ENCODE results near the gene ANKRD34A.
A peak's percentile ranks its signal among the peaks of the same experiment; 100 is the strongest.

Gene ANKRD34A

DNA sequence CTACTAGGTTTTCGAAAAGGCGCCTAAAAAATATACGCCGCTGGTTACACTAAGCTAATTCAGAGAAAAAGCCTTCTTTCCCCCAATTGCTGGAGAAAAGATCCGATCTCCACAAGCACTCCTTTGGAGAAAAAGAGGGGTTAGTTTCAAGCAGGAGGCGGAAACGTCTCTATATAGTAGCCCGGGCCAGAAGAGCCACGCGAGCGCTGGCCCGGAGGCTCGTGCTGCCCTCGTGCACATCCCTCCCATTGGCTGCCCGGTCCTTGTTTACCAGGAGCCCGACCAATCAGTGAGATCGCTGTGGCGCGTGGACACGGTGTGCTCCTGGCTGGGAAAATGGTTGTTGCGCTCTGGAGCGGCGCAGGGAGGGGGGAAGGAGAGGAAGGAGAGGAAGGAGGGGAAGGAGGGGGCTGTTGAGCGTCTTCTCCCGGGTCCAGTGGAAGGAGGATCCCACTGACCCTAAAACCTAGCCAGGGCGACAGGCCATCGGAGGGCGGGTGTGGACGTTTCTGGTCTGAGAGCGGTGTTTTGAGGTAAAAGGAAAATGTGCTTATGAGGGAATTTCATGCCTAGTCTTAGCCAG is 32.1 kb upstream of the ANKRD34A start, which contains the start of gene TXNIP:
Gene TXNIP (minus strand): TSS at position 147 of the 583 bp plus-strand sequence. CDS start 313 bp downstream, outside the sequence.
- Histone ChIP-seq H3K4me2 (ENCODE audit: insufficient read depth, low read length) (peak within 1 kb of the TSS; percentile 97), H3K36me3 (ENCODE audit: insufficient read depth, low read length) (peaks cover 18% of the 10 kb centered on the region), H3K9me3 (ENCODE audit: insufficient read depth, low read length, severe bottlenecking) (no peaks in the 10 kb centered on the region), H3K9ac (ENCODE audit: low read depth, low read length) (peak within 1 kb of the TSS; percentile 73), H3K27ac (ENCODE audit: low read length) (peak within 1 kb of the TSS; percentile 97), H3K27me3 (ENCODE audit: insufficient read depth, low read length, poor library complexity) (no peaks in the 10 kb centered on the region), H3K79me2 (ENCODE audit: insufficient read depth, low read length) (peaks cover 18% of the 10 kb centered on the region), H3K4me3 (ENCODE audit: low read depth in 1 of 2, low read length in 2 of 2) (peak within 1 kb of the TSS; percentile 75 to 84), H2AFZ (ENCODE audit: low read depth, low read length) (peak within 1 kb of the TSS; percentile 84), H3K4me1 (ENCODE audit: insufficient read depth, low read length) (peaks cover 61% of the 10 kb centered on the region), H4K20me1 (ENCODE audit: insufficient read depth, low read length) (no peaks in the 10 kb centered on the region)
- TF ChIP-seq EZH2 (IDR thresholded peaks at IDR 0.05; ENCODE audit: borderline replicate concordance, low read depth, low read length, severe bottlenecking) (no peak), CTCF (IDR thresholded peaks at IDR 0.05; ENCODE audit: borderline replicate concordance, extremely low read depth, low read length, poor library complexity, severe bottlenecking) (no peak)
- ATAC-seq (ENCODE audit: insufficient read depth, low read depth) (peak; percentile 92), DNase-seq (peak; percentile 96)

GRCh38 chr1:145995964-145996432 is 31.6 kb upstream of the ANKRD34A start:
- peak overlapping the region; percentile 73 for H3K9ac ChIP-seq (ENCODE audit: low read depth, low read length)
- peaks cover 18% of the 10 kb centered on the region for H3K79me2 ChIP-seq (ENCODE audit: insufficient read depth, low read length)
- H3K4me1 ChIP-seq (ENCODE audit: insufficient read depth, low read length), result peaks cover 61% of the 10 kb centered on the region
- peak overlapping the region; percentile 75 to 84 for H3K4me3 ChIP-seq (ENCODE audit: low read depth in 1 of 2, low read length in 2 of 2)
- no peak for TF ChIP-seq CTCF (IDR thresholded peaks at IDR 0.05; ENCODE audit: borderline replicate concordance, extremely low read depth, low read length, poor library complexity, severe bottlenecking)
- TF ChIP-seq EZH2 (IDR thresholded peaks at IDR 0.05; ENCODE audit: borderline replicate concordance, low read depth, low read length, severe bottlenecking), result no peak
- no peak for ATAC-seq (ENCODE audit: insufficient read depth, low read depth)
- H2AFZ ChIP-seq (ENCODE audit: low read depth, low read length), result peak overlapping the region; percentile 84
- H3K27me3 ChIP-seq (ENCODE audit: insufficient read depth, low read length, poor library complexity), result no peaks in the 10 kb centered on the region
- peak overlapping the region; percentile 97 for H3K4me2 ChIP-seq (ENCODE audit: insufficient read depth, low read length)
- H3K27ac ChIP-seq (ENCODE audit: low read length), result peak overlapping the region; percentile 97
- H3K36me3 ChIP-seq (ENCODE audit: insufficient read depth, low read length), result peaks cover 18% of the 10 kb centered on the region
- H4K20me1 ChIP-seq (ENCODE audit: insufficient read depth, low read length), result no peaks in the 10 kb centered on the region
- no peaks in the 10 kb centered on the region for H3K9me3 ChIP-seq (ENCODE audit: insufficient read depth, low read length, severe bottlenecking)
- DNase-seq, result peak; percentile 19

DNA sequence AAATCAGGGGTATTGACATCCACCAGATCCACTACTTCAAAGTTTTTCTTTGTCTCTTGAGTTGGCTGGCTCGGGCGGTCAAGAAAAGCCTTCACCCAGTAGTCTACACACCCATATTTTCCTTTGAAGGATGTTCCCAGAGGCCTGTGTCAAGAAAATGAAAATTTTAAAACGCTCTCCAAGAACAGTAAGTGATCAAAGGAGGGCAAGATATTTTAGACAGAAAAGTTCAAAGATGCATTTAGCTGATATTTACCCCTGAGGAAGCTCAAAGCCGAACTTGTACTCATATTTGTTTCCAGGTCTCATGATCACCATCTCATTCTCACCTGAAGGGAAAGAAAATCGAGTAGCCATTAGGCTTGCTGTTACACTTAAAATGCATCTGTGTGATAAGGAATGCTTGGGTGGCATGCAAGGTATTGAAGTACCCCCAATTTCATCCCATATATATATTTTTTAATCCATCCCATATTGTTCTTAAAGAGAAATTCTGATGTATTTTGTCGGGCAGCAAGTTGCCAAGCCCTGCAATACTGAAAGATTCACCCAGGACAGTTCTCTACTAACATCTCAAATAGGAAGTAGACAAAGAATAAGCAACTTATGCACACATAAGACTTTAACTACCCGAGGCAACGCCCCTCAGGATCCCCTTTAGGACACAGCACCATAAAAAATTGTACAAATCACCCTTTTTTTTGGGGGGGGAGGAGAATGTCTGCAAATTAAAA is 30.9 kb upstream of the ANKRD34A start:
- ATAC-seq (ENCODE audit: insufficient read depth, low read depth) (no peak), DNase-seq (no peak)
- H3K36me3 ChIP-seq (ENCODE audit: insufficient read depth, low read length), result peaks cover 18% of the 10 kb centered on the region
- H3K4me2 ChIP-seq (ENCODE audit: insufficient read depth, low read length), result peak overlapping the region; percentile 97
- peaks cover 18% of the 10 kb centered on the region for H3K79me2 ChIP-seq (ENCODE audit: insufficient read depth, low read length)
- peak overlapping the region; percentile 97 for H3K27ac ChIP-seq (ENCODE audit: low read length)
- peak overlapping the region; percentile 73 for H3K9ac ChIP-seq (ENCODE audit: low read depth, low read length)
- peak overlapping the region; percentile 75 to 84 for H3K4me3 ChIP-seq (ENCODE audit: low read depth in 1 of 2, low read length in 2 of 2)
- TF ChIP-seq CTCF (IDR thresholded peaks at IDR 0.05; ENCODE audit: borderline replicate concordance, extremely low read depth, low read length, poor library complexity, severe bottlenecking), result no peak
- no peak for TF ChIP-seq EZH2 (IDR thresholded peaks at IDR 0.05; ENCODE audit: borderline replicate concordance, low read depth, low read length, severe bottlenecking)
- H3K4me1 ChIP-seq (ENCODE audit: insufficient read depth, low read length), result peaks cover 61% of the 10 kb centered on the region
- H3K9me3 ChIP-seq (ENCODE audit: insufficient read depth, low read length, severe bottlenecking), result no peaks in the 10 kb centered on the region
- H2AFZ ChIP-seq (ENCODE audit: low read depth, low read length), result peak overlapping the region; percentile 84
- no peaks in the 10 kb centered on the region for H4K20me1 ChIP-seq (ENCODE audit: insufficient read depth, low read length)
- no peaks in the 10 kb centered on the region for H3K27me3 ChIP-seq (ENCODE audit: insufficient read depth, low read length, poor library complexity)
